Limb (tissue), 2 donors: ENCODE data around the gene NXPH1.

Experiments
- DNase-seq, 2 donors: peaks; one replicate each; pipeline ENCODE4 v3.0.0-alpha.2; 2016; ENCODE audit errors: extremely low spot score in 2 of 2

The NXPH1 gene

GRCh38 chr7:8590225-8590624, 156.8 kb downstream of the NXPH1 start:
- DNase-seq = no peak

- no peak for DNase-seq
These were observed 157.4 kb downstream of the NXPH1 start for GRCh38 chr7:8590791-8591190.

GRCh38 chr7:8591289-8591688, 157.9 kb downstream of the NXPH1 start:
- DNase-seq = no peak

GRCh38 chr7:8592167-8592566, 158.8 kb downstream of the NXPH1 start:
- DNase-seq = no peak

GRCh38 chr7:8594115-8594514, 160.7 kb downstream of the NXPH1 start:
- DNase-seq = no peak

GRCh38 chr7:8597565-8597964, 164.2 kb downstream of the NXPH1 start:
- no peak for DNase-seq

- no peak for DNase-seq
These were observed 167.7 kb downstream of the NXPH1 start for GRCh38 chr7:8601121-8601520.

- DNase-seq = no peak
These were observed 171.8 kb downstream of the NXPH1 start for GRCh38 chr7:8605221-8605620.

- DNase-seq = no peak
These were observed 179.2 kb downstream of the NXPH1 start for GRCh38 chr7:8612584-8612983.

- DNase-seq = no peak
These were observed 179.8 kb downstream of the NXPH1 start for GRCh38 chr7:8613191-8613590.

- no peak for DNase-seq
These were observed 181.6 kb downstream of the NXPH1 start for GRCh38 chr7:8615019-8615418.

- DNase-seq = no peak
These were observed 185.1 kb downstream of the NXPH1 start for GRCh38 chr7:8618441-8619070.

GRCh38 chr7:8620169-8620568, 186.8 kb downstream of the NXPH1 start:
- DNase-seq = no peak

- no peak for DNase-seq
These were observed 192.2 kb downstream of the NXPH1 start for GRCh38 chr7:8625612-8626011.

- DNase-seq = no peak
These were observed 193.9 kb downstream of the NXPH1 start for GRCh38 chr7:8627325-8627724.

- DNase-seq = no peak
These were observed 195.2 kb downstream of the NXPH1 start for GRCh38 chr7:8628656-8629055.

GRCh38 chr7:8629504-8629903, 196.1 kb downstream of the NXPH1 start:
- peak in 1 of 2 donors; percentile 36 for DNase-seq

GRCh38 chr7:8637322-8637721, 203.9 kb downstream of the NXPH1 start:
- DNase-seq = no peak

GRCh38 chr7:8638076-8638475, 204.7 kb downstream of the NXPH1 start:
- peak; percentile 13 to 24 for DNase-seq

GRCh38 chr7:8639668-8640067, 206.3 kb downstream of the NXPH1 start:
- DNase-seq = no peak

- no peak for DNase-seq
These were observed 207.3 kb downstream of the NXPH1 start for GRCh38 chr7:8640671-8641070.

- peak in 1 of 2 donors; percentile 18 for DNase-seq
These were observed 235.5 kb downstream of the NXPH1 start for GRCh38 chr7:8668627-8669500.

GRCh38 chr7:8669501-8669851, 236.1 kb downstream of the NXPH1 start:
- DNase-seq = no peak
